Parathyroid adenoma (tissue), 2 donors: Measurements from ENCODE around the gene CXorf66.
"Not testable (repeated sequence)": the region's sequence is repeated elsewhere in the genome, so short reads cannot be mapped to it uniquely, and the experiment has no call there.

Experiments
- H2AFZ ChIP-seq: fragments of 300-600 bp; sonication (generic); one replicate; pipeline ENCODE4 v1.7.0; 2017; ENCODE audit warnings: antibody characterized with exemption, mild to moderate bottlenecking
- H3K27ac ChIP-seq: fragments of 300-600 bp; sonication (generic); one replicate; pipeline ENCODE4 v1.7.0; 2017
- H3K27me3 ChIP-seq: fragments of 300-600 bp; sonication (generic); one replicate; pipeline ENCODE4 v1.7.0; 2017; ENCODE audit warnings: low read length; ENCODE audit not compliant: control insufficient read depth, insufficient read depth
- H3K36me3 ChIP-seq: fragments of 300-600 bp; sonication (generic); one replicate; pipeline ENCODE4 v1.7.0; 2017; ENCODE audit warnings: low read length; ENCODE audit not compliant: control insufficient read depth, insufficient read depth
- H3K4me1 ChIP-seq: fragments of 300-600 bp; sonication (generic); one replicate; pipeline ENCODE4 v1.7.0; 2017; ENCODE audit warnings: control low read depth
- H3K4me2 ChIP-seq: fragments of 300-600 bp; sonication (generic); one replicate; pipeline ENCODE4 v1.7.0; 2017; ENCODE audit warnings: low read length
- H3K4me3 ChIP-seq: fragments of 300-600 bp; sonication (generic); one replicate; pipeline ENCODE4 v1.7.0; 2017; ENCODE audit warnings: low read depth, low read length
- H3K79me2 ChIP-seq: fragments of 300-600 bp; sonication (generic); one replicate; pipeline ENCODE4 v1.7.0; 2017; ENCODE audit warnings: control low read depth
- H3K9ac ChIP-seq: fragments of 300-600 bp; sonication (generic); one replicate; pipeline ENCODE4 v1.7.0; 2017; ENCODE audit warnings: mild to moderate bottlenecking
- H3K9me3 ChIP-seq: fragments of 300-600 bp; sonication (generic); one replicate; pipeline ENCODE4 v1.7.0; 2017; ENCODE audit warnings: low read length; ENCODE audit not compliant: control insufficient read depth
- TF ChIP-seq, protein P1 (sequence below): fragments of 300-600 bp; sonication (generic); IDR thresholded peaks from one replicate; pipeline ENCODE4 v1.7.0; 2017; ENCODE audit warnings: antibody characterized with exemption, mild to moderate bottlenecking
- donor health status: primary hyperparathyroidism.

The CXorf66 gene

DNA sequence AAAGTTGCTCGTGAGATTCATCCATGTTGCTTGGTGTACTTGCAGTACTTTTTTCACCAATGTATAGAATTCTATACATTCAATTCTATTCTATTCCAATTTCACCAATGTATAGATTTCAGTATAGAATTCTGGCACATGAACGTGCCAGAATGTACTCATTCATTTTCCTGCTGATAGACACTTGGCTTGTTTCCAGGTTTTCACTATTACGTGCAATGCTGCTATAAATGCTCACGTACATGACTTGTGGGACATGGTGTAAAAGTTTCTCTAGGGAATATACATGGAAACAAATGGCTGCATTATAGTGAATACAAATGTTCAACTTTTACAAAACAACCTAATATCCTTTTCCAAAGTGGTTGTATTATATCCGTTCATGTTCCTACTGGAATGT, 6.8 kb upstream of the CXorf66 start:
- no peak overlapping the region for H3K9ac ChIP-seq
- no peaks in the 10 kb centered on the region for H3K27me3 ChIP-seq
- no peaks in the 10 kb centered on the region for H3K4me1 ChIP-seq
- H2AFZ ChIP-seq: no peak overlapping the region
- H3K4me3 ChIP-seq: no peak overlapping the region
- no peaks in the 10 kb centered on the region for H3K9me3 ChIP-seq
- H3K79me2 ChIP-seq: no peaks in the 10 kb centered on the region
- H3K36me3 ChIP-seq: no peaks in the 10 kb centered on the region
- TF ChIP-seq, protein P1, sequence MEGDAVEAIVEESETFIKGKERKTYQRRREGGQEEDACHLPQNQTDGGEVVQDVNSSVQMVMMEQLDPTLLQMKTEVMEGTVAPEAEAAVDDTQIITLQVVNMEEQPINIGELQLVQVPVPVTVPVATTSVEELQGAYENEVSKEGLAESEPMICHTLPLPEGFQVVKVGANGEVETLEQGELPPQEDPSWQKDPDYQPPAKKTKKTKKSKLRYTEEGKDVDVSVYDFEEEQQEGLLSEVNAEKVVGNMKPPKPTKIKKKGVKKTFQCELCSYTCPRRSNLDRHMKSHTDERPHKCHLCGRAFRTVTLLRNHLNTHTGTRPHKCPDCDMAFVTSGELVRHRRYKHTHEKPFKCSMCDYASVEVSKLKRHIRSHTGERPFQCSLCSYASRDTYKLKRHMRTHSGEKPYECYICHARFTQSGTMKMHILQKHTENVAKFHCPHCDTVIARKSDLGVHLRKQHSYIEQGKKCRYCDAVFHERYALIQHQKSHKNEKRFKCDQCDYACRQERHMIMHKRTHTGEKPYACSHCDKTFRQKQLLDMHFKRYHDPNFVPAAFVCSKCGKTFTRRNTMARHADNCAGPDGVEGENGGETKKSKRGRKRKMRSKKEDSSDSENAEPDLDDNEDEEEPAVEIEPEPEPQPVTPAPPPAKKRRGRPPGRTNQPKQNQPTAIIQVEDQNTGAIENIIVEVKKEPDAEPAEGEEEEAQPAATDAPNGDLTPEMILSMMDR: no peak
- H3K4me2 ChIP-seq: no peak overlapping the region
- H3K27ac ChIP-seq: no peak overlapping the region

DNA sequence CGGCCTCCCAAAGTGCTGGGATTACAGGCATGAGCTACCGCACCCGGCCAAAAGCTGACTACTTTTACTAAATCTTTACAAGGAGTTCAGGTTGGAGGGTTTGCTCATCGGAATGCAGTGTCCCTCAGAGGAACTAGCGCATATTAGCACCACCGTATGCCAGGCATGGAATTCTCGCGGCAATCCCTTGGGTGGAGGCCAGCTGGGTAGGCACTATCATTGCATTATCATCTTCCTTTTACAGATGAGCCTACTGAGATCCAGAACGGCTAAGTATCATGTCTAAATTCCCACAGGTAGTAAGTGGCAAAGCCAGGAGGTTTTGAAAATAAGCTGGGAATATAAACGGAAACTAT, 6.1 kb upstream of the CXorf66 start:
- TF ChIP-seq, protein P1: no peak

GRCh38 chrX:139969286-139969685, 4.0 kb upstream of the CXorf66 start:
- no peaks in the 10 kb centered on the region for H3K79me2 ChIP-seq
- no peaks in the 10 kb centered on the region for H3K9me3 ChIP-seq
- no peak overlapping the region for H3K9ac ChIP-seq
- no peak overlapping the region for H3K27ac ChIP-seq
- TF ChIP-seq, protein P1: no peak
- H3K4me3 ChIP-seq: no peak overlapping the region
- no peaks in the 10 kb centered on the region for H3K4me1 ChIP-seq
- no peaks in the 10 kb centered on the region for H3K36me3 ChIP-seq
- H3K27me3 ChIP-seq: no peaks in the 10 kb centered on the region
- H3K4me2 ChIP-seq: no peak overlapping the region
- H2AFZ ChIP-seq: no peak overlapping the region

More for the DNA sequence above, 6.1 kb upstream of the CXorf66 start:
- no peak overlapping the region for H3K4me2 ChIP-seq
- no peaks in the 10 kb centered on the region for H3K9me3 ChIP-seq
- H2AFZ ChIP-seq: peak overlapping the region; percentile 60
- no peaks in the 10 kb centered on the region for H3K79me2 ChIP-seq
- H3K4me3 ChIP-seq: no peak overlapping the region
- H3K9ac ChIP-seq: no peak overlapping the region
- no peaks in the 10 kb centered on the region for H3K4me1 ChIP-seq
- no peaks in the 10 kb centered on the region for H3K36me3 ChIP-seq
- H3K27ac ChIP-seq: no peak overlapping the region
- no peaks in the 10 kb centered on the region for H3K27me3 ChIP-seq

- Histone ChIP-seq H2AFZ (no peak overlapping the region), H3K9me3 (no peaks in the 10 kb centered on the region)
These were observed 2.4 kb upstream of the CXorf66 start for GRCh38 chrX:139967750-139968149.

GRCh38 chrX:139967300-139967699, 2.0 kb upstream of the CXorf66 start:
- no peaks in the 10 kb centered on the region for H3K36me3 ChIP-seq
- no peaks in the 10 kb centered on the region for H3K79me2 ChIP-seq
- no peak overlapping the region for H2AFZ ChIP-seq
- H3K27ac ChIP-seq: no peak overlapping the region
- H3K4me2 ChIP-seq: no peak overlapping the region
- no peaks in the 10 kb centered on the region for H3K9me3 ChIP-seq
- no peak overlapping the region for H3K9ac ChIP-seq
- no peak overlapping the region for H3K4me3 ChIP-seq
- no peaks in the 10 kb centered on the region for H3K27me3 ChIP-seq
- no peaks in the 10 kb centered on the region for H3K4me1 ChIP-seq
- TF ChIP-seq, protein P1: no peak

More at GRCh38 chrX:139967750-139968149, 2.4 kb upstream of the CXorf66 start:
- Histone ChIP-seq H3K4me2 (no peak overlapping the region), H3K79me2 (no peaks in the 10 kb centered on the region), H3K27me3 (no peaks in the 10 kb centered on the region), H3K9ac (no peak overlapping the region), H3K4me1 (no peaks in the 10 kb centered on the region), H3K4me3 (no peak overlapping the region), H3K27ac (no peak overlapping the region), H3K36me3 (no peaks in the 10 kb centered on the region)
- TF ChIP-seq, protein P1: no peak

DNA sequence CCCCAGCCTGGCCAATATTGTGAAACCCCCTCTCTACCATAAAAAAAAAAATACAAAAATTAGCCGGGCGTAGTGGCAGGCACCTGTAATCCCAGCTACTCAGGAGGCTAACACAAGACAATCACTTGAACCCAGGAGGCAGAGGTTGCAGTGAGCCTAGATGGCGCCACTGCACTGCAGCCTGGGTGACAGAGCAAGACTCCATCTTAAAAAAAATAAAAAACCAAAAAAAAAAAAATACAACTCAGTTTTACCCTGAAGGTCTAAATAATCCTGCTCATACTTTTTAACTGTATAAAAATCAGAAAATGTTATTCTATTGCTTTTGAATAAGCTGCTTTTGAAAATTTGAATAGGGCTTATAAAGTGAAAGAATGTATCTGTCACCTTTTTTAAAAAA, 838 bp upstream of the CXorf66 start:
- H3K4me1 ChIP-seq, H3K4me2 ChIP-seq, H3K79me2 ChIP-seq: not testable (repeated sequence)

DNA sequence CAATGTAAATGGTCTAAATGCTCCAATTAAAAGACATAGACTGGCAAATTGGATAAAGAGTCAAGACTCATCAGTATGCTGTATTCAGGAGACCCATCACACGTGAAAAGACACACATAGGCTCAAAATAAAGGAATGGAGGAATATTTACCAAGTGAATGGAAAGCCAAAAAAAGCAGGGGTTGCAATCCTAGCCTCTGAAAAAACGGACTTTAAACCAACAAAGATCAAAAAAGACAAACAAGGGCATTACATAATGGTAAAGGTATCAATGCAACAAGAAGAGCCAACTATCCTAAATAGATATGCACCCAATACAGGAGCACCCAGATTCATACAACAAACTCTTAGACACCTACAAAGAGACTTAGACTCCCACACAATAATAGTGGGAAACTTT, 4.2 kb downstream of the CXorf66 start:
- H3K4me2 ChIP-seq, H3K9me3 ChIP-seq, H3K27me3 ChIP-seq, H3K9ac ChIP-seq, H3K4me1 ChIP-seq, H3K79me2 ChIP-seq, H2AFZ ChIP-seq, H3K36me3 ChIP-seq, H3K4me3 ChIP-seq, H3K27ac ChIP-seq: not testable (repeated sequence)

More for the DNA sequence above, 838 bp upstream of the CXorf66 start:
- H3K36me3 ChIP-seq, H3K27me3 ChIP-seq, H3K4me3 ChIP-seq, H3K27ac ChIP-seq, H2AFZ ChIP-seq, H3K9me3 ChIP-seq, H3K9ac ChIP-seq: not testable (repeated sequence)
